Measurements from ENCODE around the gene ZGLP1. TPM values are rescaled to one million over a fixed set of nuclear protein-coding genes. Genes with fewer than 3 reads are reported as not detected.

The ZGLP1 gene
- total and polyA plus RNA-seq, 2 of the 13 experiments (the other 11 are each of a cell fraction or from before 2014, with no cell fraction given) = 2.4 to 3.0 TPM

GRCh38 chr19:10315335-10316214 lies 6.0 kb upstream of the ZGLP1 start, which contains the start of gene FDX2 (continued):
- TF ChIP-seq, protein P1, sequence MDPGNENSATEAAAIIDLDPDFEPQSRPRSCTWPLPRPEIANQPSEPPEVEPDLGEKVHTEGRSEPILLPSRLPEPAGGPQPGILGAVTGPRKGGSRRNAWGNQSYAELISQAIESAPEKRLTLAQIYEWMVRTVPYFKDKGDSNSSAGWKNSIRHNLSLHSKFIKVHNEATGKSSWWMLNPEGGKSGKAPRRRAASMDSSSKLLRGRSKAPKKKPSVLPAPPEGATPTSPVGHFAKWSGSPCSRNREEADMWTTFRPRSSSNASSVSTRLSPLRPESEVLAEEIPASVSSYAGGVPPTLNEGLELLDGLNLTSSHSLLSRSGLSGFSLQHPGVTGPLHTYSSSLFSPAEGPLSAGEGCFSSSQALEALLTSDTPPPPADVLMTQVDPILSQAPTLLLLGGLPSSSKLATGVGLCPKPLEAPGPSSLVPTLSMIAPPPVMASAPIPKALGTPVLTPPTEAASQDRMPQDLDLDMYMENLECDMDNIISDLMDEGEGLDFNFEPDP (CRISPR knock-in tag; conservative IDR thresholded peaks at IDR 0.05) = no peak
- TF ChIP-seq SALL2 (CRISPR knock-in tag; IDR thresholded peaks at IDR 0.05) (peak; percentile 59; the same call in 1 of the 2 replicates), JUN (CRISPR knock-in tag; IDR thresholded peaks at IDR 0.05) (no peak), SP2 (CRISPR knock-in tag; IDR thresholded peaks at IDR 0.05) (0 out of 2 replicates have a peak, but pooled peaks have one; percentile 17), ZNF615 (CRISPR knock-in tag; IDR thresholded peaks at IDR 0.05; ENCODE audit: borderline replicate concordance) (no peak), TSC22D2 (CRISPR knock-in tag; IDR thresholded peaks at IDR 0.05; ENCODE audit: borderline replicate concordance) (peak; percentile 61; the same call in 1 of the 2 replicates), RAD21 (CRISPR knock-in tag; IDR thresholded peaks at IDR 0.05) (peak; percentile 19), ZNF577 (CRISPR knock-in tag; IDR thresholded peaks at IDR 0.05; ENCODE audit: borderline replicate concordance, low read depth) (no peak), RFX1 (IDR thresholded peaks at IDR 0.05) (no peak), ZNF850 (CRISPR knock-in tag; conservative IDR thresholded peaks at IDR 0.05) (no peak), ZNF441 (CRISPR knock-in tag; IDR thresholded peaks at IDR 0.05; ENCODE audit: borderline replicate concordance) (no peak), SNAPC2 (CRISPR knock-in tag; IDR thresholded peaks at IDR 0.05) (no peak), MTF2 (CRISPR knock-in tag; IDR thresholded peaks at IDR 0.05; ENCODE audit: borderline replicate concordance) (no peak), TBL1XR1 (IDR thresholded peaks at IDR 0.05; ENCODE audit: borderline replicate concordance, low read length, partially characterized antibody) (peak; percentile 60), FOXO1 (CRISPR knock-in tag; IDR thresholded peaks at IDR 0.05) (peak; percentile 25; the same call in 1 of the 2 replicates), RBM22 (optimal IDR thresholded peaks at IDR 0.05; ENCODE audit: low read length) (peak; percentile 98), SRSF1 (optimal IDR thresholded peaks at IDR 0.05; ENCODE audit: low read depth, low read length) (peak; percentile 15), YEATS4 (CRISPR knock-in tag; IDR thresholded peaks at IDR 0.05; ENCODE audit: borderline replicate concordance) (no peak), PHB2 (IDR thresholded peaks at IDR 0.05; ENCODE audit: partially characterized antibody) (no peak), CCDC6 (CRISPR knock-in tag; IDR thresholded peaks at IDR 0.05) (0 out of 2 replicates have a peak, but pooled peaks have one; percentile 25), RARG (CRISPR knock-in tag; IDR thresholded peaks at IDR 0.05; ENCODE audit: low read depth) (no peak), KLF12 (CRISPR knock-in tag; IDR thresholded peaks at IDR 0.05; ENCODE audit: borderline replicate concordance) (peak; percentile 58; the same call in 1 of the 2 replicates), KAT8 (CRISPR knock-in tag; IDR thresholded peaks at IDR 0.05) (peak; percentile 96), SALL1 (CRISPR knock-in tag; IDR thresholded peaks at IDR 0.05) (peak; percentile 72), ZNF775 (CRISPR knock-in tag; IDR thresholded peaks at IDR 0.05; ENCODE audit: borderline replicate concordance) (no peak), NFKB2 (CRISPR knock-in tag; IDR thresholded peaks at IDR 0.05; ENCODE audit: borderline replicate concordance) (0 out of 2 replicates have a peak, but pooled peaks have one; percentile 53), MEIS1 (CRISPR knock-in tag; IDR thresholded peaks at IDR 0.05; ENCODE audit: borderline replicate concordance) (no peak)
- TF ChIP-seq, protein P2, sequence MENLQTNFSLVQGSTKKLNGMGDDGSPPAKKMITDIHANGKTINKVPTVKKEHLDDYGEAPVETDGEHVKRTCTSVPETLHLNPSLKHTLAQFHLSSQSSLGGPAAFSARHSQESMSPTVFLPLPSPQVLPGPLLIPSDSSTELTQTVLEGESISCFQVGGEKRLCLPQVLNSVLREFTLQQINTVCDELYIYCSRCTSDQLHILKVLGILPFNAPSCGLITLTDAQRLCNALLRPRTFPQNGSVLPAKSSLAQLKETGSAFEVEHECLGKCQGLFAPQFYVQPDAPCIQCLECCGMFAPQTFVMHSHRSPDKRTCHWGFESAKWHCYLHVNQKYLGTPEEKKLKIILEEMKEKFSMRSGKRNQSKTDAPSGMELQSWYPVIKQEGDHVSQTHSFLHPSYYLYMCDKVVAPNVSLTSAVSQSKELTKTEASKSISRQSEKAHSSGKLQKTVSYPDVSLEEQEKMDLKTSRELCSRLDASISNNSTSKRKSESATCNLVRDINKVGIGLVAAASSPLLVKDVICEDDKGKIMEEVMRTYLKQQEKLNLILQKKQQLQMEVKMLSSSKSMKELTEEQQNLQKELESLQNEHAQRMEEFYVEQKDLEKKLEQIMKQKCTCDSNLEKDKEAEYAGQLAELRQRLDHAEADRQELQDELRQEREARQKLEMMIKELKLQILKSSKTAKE (CRISPR knock-in tag; IDR thresholded peaks at IDR 0.05; ENCODE audit: borderline replicate concordance) = no peak

Data from HepG2 (cell line).